GM19193 (cell line): ENCODE measurements around the gene CDC42EP2.

Experiments used
- POLR2A ChIP-seq: IDR thresholded peaks from 4 replicates; pipeline ENCODE4 v1.6.1; 2011; ENCODE audit not compliant: insufficient read depth, insufficient read length; ENCODE audit errors: extremely low read depth

The CDC42EP2 gene

GRCh38 chr11:65308281-65308891 is 6.3 kb upstream of the CDC42EP2 start:
- no peak for TF ChIP-seq POLR2A

- TF ChIP-seq POLR2A: no peak
Observed at GRCh38 chr11:65309006-65309405, 5.7 kb upstream of the CDC42EP2 start.

GRCh38 chr11:65310215-65310614 is 4.5 kb upstream of the CDC42EP2 start:
- TF ChIP-seq POLR2A: no peak

GRCh38 chr11:65310736-65311135 is 3.9 kb upstream of the CDC42EP2 start:
- no peak for TF ChIP-seq POLR2A

- no peak for TF ChIP-seq POLR2A
Observed at GRCh38 chr11:65311170-65311678, 3.4 kb upstream of the CDC42EP2 start.

GRCh38 chr11:65315204-65315865 is 669 bp downstream of the CDC42EP2 start:
- TF ChIP-seq POLR2A: no peak

- no peak for TF ChIP-seq POLR2A
Observed at GRCh38 chr11:65315866-65316226, 1.2 kb downstream of the CDC42EP2 start.

GRCh38 chr11:65316227-65317024 is 1.8 kb downstream of the CDC42EP2 start:
- no peak for TF ChIP-seq POLR2A

GRCh38 chr11:65317025-65317786 is 2.5 kb downstream of the CDC42EP2 start:
- no peak for TF ChIP-seq POLR2A

GRCh38 chr11:65320386-65321075 is 5.9 kb downstream of the CDC42EP2 start:
- TF ChIP-seq POLR2A: no peak

- no peak for TF ChIP-seq POLR2A
Observed at GRCh38 chr11:65321076-65321475, 6.4 kb downstream of the CDC42EP2 start.

- TF ChIP-seq POLR2A: no peak
Observed at GRCh38 chr11:65321828-65322485, 7.3 kb downstream of the CDC42EP2 start.

GRCh38 chr11:65323813-65324212 is 9.1 kb downstream of the CDC42EP2 start:
- TF ChIP-seq POLR2A: no peak

GRCh38 chr11:65325435-65325834 is 10.8 kb downstream of the CDC42EP2 start:
- TF ChIP-seq POLR2A: no peak
